NCI-H345 (cell line): ENCODE results near the gene NOB1.

ENCODE experiments used
- DNase-seq: peaks from one replicate; lab custom pipeline; 2025; lab: John Stamatoyannopoulos, UW

NOB1 gene

DNA sequence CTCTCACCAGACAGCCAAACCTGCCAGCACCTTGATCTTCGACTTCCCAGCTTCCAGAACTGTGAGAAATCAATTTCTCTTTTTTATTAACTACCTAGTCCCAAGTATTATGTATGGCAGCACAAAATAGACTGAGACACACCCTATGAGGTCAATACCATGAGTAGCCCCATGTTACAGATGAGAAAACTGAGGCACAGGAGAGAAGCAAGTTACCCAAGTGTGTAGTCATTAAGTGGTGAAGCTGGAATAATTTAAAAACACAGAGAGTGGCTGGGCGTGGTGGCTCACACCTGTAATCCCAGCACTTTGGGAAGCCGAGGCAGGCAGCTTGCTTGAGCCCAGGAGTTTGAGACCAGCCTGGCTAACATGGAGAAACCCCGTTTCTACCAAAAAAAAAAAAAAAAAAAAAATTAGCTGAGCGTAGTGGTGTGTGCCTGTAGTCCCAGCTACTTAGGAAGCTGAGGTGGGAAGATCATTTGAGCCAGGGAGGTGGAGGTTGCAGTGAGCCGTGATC, 33.2 kb downstream of the NOB1 start:
- DNase-seq = no peak

DNA sequence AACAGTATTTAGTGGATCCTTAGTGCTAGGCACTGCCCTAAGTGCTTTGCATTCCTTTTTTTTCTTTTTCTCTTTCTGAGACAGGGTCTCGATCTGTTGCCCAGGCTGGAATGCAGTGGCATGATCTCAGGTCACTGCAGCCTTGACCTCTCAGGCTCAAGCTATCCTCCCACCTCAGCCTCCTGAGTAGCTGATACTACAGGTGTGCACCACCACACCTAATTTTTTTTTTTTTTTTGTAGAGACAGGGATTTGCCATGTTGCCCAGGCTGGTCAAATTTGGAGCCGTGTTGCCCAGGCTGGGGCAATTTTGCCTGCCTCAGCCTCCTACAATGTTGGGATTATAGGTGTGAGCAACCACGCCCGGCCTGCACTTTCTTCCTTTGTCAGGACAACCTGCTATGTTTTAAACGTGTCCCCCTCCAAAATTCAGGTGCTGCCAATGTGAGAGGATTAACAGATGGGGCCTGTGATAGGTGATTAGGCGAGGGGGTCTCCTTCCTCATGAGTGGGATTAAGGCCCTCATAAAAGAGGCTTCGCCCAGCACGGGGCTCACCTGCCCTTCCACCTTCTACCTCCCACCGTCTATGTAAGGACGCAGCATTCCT, 33.8 kb downstream of the NOB1 start:
- no peak for DNase-seq

DNA sequence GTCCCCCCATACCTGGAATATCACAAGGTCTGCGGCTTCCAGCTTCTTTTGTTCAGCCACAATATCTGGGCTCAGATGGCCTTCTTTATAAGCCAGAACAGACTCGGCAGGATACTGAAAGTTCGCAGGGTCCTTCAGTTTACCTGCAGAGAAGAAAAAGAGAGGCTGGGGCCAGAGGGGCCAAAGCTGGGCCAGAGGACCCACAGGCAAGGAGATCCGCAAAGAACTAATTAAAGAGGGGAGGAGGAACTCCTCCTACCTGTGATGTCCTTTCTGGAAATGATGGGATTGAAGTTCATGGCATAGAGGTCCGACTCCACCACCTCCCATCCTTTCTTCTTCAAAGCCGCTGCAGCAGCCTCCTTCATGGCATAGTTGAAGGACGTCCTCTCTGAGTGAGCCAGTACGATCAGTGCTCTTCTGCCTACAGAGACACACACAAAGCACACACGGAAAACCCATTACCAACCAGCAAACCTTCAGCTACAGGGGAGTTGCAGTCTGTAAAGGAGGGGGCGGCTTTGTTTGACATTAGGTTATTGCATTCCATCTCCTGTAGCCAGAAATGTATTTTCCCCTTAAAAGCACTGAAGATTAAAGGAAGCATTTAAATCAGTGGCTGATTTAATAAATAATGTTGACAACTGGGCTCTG, 36.5 kb downstream of the NOB1 start:
- DNase-seq = no peak

DNA sequence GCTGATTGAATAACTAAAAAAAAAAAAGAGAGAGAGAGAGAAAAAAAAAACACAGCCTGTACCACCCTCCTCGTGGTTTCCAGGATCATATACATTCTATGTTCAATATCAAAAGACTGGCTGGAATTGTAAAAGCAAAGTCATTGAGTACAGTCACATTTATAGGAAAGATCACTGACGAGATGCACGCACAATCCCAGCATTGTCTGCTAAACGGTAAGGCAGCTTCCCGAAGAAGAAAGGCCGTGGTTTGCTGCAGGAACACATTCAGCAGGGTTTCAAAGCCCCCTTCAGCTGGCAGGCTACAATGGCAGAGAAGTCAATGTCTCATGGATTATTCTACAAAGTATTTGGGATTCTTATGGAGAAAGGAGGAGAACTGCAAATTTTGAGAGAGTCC, 37.7 kb downstream of the NOB1 start:
- no peak for DNase-seq

DNA sequence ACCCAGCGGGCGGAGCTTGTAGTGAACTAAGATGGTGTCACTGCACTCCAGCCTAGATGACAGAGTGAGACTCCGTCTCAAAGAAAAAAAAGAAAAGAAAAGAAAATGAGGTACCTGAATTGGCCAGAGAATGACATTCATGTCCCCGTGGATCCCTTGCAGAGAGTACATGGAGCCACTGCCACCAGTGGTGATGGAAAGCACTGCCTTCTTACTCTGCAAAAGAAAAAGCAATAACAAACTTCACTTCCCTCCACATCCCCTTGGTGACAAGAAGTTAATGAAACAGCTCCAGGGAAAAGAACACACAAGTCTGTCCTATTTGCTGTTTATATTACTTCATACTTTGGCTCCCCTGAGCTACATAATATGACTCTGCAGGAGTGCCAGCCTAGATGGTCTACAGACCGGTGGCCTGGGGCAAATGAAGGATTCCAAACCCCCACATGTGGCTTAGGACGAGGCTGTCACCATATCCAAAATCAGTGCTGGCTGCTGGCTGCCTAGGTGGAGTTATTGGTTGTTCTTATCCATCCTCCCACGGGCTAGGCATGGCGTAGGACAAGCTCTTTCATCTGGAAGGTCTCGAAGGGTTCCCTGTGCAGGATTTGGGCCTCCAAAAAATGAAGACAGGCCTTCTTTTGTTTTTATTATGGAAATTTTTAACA, 41.7 kb downstream of the NOB1 start:
- no peak for DNase-seq

DNA sequence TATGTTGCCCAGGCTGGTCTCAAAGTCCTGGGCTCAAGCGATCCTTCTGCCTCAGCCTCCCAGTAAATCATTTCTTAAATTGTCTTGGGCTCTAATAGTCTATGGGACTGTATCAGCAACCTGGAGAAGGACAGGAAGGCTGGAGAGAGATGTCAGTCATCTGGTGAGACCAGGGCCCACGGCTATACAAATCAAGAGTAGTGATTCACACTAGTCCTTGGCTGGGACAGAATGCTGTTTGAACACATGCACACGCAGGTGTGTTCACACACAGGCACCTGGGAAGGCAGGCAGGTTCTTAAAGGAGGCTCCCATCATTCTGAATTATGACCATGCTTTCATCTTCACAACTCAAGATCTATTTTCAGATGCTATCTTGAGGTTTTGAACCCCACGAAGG, 42.4 kb downstream of the NOB1 start:
- no peak for DNase-seq

DNA sequence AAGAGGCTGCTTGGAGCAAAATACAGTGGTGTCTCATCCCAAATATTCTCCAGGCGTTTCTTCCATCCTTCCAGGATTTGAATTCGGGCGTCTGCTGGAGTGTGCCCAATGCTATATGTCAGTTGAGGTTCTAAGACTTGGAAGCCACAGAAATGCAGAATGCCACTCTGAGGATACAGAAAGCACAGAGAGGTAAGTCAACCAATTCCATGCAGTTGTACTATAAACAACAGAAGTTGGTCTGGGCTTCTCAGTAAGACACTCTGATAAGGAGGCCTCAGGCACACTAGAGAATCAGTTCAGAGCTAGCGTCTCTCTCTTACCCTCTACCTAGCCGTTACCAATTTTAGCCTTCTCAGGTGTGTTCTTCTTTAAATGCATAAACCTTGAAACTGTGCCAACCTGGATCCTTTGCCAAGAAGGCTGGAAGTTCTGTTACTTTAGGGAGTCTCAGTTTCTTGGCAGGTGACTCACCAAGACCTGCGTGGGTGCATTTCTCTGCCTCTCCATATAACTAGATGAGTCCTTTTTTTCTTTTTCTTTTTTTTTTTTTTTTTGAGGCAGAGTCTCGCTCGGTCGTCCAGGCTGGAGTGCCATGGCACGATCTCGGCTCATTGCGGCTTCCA, 43.5 kb downstream of the NOB1 start:
- no peak for DNase-seq

DNA sequence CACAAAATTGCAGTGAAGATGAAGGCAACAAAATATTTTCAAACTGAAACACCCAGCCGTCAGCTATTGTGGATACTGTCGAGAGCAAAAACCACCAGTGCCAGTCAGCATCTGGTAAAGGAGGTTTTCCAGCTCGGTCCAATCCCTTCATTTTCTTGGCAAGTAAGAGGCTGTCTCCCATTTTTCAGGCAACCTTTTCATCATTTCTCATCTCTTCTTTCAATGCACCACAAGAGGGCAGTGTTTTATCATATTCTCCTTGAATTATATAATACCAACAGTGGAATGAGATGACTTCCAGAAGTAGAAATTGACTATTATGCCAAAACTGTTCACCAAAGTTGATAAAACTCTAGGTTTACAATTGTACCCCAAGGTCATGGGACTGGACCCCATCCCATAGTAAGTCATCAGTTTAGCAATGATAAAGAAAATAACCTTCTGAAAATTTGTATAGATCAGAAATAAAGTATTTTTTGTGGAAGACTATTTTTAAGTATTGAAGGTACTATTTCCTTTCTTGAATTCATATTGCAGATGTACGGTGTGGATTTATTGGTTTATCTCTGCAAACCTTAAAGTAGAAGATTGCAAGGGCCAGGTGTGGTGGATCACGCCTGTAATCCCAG, 45.2 kb downstream of the NOB1 start:
- peak; percentile 35 for DNase-seq

DNA sequence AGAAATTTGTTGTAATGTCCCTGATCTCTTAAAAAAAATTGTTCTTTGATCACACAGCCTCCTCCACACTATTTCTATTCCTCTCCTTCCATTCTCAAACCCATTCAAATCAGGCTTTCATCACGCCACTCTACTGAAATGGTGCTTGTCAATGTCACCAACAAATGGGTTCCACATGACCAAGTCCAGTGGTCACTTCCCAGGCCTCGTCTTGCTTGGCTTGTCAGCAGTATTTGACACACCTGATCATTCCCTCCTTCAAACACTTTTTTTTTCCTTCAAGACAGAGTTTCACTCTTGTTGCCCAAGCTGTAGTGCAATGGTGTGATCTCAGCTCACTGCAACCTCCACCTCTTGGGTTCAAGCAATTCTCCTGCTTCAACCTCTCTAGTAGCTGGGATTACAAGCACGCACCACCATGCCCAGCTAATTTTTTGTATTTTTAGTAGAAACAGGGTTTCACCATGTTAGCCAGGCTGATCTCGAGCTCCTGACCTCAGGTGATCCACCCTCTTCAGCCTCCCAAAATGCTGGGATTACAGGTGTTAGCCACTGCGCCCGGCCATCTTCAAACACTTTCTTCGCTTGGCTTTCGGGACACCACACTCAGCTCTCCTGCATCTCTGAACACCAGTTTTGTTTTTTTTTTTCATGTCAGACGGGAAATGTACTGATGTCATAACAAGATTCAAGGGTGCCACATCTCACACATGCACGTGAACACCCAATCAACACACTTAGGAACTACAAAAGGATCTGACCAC, 46.6 kb downstream of the NOB1 start:
- no peak for DNase-seq

DNA sequence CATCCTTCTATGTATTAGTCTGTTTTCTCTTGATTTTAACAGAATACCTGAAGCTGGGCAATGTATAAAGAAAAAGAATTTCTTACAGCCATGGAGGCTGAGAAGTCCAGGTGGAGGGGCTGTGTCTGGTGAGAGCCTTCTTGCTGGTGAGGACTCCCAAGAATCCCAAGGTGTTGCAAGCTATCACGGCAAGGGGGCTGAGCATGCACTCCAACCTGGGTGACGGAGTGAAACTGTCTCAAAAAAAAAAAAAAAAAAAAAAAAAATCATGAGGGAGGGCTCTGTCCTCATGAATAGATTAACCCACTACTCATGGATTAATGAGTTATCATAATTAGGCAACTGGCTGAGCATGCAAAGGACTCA, 47.8 kb downstream of the NOB1 start:
- DNase-seq = no peak

DNA sequence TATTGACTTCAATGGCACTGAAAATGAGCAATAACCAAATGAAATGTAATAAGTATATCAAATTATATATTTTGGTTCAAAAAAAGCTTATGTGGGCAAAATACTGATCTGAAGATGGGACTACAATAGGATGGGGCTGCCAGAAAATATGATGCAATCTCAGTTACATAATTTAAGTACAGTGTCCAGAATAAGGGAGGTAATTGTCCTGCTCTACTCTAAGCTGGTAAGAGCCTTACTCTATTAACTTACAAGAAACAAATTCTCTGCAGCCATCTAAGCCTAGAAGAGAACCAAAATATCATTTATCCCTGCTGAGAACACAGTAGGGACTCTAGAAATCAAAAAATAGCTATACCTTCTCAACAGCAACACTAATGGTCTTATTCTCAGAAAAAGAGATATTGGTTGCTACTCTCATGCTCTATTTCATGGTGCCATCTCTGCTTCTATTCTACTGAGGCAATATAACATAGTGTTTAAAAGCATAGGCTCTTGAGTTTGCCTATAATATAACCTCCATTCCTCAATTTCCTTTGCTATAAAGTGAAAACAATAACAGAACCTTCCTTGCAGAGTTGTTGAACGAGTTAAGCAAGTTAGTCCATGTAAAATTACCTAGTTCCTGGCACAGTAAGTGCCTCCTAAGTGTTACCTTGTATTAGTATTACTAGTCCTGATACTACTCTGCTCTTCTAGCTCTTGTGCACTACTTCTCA, 48.3 kb downstream of the NOB1 start:
- no peak for DNase-seq

DNA sequence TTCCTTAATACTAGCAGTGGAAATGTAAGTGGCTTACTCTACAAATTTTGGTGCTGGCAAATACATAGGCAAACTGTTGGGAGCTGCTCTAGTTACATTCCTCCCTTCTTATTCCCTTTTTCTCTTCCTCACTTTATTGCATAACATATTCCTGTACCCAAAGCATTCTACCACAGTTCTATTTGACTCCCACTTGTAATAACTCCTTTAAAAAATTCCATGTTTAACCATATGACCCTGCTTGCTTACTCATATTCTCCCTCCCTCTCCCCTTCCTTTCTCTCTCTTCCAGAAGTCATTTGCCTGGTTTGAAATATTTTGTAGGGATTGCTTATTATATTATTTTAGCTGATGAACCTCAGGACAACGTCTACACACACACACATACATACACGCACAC, 51.1 kb downstream of the NOB1 start:
- no peak for DNase-seq

DNA sequence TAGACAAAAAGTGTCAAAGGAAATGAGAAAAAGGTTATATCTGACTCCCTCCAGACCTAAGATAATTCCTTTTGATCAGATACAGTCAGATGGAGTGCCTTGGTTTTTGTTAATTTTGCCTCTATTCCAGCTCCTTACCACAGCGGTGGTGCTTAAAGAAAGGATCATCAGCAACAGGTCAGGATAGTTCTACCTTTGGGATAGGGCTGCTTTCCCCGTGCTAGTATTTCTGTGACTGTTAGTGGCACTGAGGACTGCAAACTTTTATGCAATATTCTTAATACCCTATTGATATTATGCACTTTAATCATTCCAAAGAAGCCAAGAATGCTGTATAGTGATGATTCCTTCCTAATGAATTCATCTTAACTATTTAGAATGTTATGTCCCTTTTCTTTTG, 52.9 kb downstream of the NOB1 start:
- DNase-seq = no peak

DNA sequence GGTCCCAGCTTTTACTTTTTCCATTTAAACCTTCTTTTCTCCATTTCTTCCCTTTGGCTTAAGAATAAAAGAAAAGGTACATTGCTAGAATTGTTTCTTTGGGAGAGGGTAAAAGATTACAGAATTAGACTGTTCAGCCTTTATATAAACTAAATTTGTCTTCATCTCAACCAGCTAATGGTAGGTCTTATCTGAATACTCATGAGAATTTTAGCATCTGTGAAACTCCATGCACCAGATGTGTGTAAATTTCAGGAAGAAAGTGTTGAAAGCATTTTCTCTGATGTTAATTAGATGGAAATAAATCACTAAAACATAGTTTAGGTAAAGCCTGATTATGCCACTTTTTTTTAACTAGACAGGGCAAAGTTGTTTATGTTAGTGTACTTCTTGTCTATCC, 53.3 kb downstream of the NOB1 start:
- no peak for DNase-seq

DNA sequence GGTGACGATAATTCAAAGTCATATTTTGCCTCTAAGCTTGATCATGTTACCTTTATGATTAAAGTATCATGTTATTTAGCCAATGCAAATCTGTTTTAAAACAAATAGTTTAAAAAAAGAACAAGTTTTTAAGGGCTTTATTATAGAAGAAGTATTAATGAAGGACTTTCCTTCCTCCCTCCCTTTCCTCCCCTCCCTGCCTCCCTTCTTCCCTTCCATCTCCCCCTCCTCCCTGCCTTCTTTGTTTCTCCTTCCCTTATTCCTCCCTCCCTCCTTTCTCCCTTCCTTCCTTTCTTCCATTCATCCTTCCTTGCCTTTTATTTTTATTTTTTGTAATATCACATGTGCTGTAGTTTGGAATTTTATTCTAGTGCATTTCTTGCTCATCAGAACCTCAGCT, 54.8 kb downstream of the NOB1 start:
- no peak for DNase-seq

DNA sequence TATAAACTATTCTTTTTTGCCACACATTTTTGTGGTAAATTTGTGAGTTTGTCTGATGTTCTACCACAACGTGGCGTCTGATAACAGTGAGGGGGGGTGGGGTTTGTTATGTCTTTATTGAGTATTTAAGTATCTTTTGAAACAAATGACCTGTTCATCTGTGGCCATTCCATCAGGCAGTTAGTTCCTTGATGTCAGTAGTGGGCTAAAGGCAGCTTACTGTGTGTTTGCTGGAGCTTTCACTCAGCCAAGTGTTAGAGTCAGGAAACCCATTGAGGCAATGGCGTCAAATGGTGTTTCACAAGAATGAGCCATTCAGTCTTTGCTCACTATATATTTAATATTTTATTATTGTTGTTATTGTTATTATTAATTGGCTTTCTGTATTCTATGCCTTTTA, 56.3 kb downstream of the NOB1 start:
- DNase-seq = no peak

DNA sequence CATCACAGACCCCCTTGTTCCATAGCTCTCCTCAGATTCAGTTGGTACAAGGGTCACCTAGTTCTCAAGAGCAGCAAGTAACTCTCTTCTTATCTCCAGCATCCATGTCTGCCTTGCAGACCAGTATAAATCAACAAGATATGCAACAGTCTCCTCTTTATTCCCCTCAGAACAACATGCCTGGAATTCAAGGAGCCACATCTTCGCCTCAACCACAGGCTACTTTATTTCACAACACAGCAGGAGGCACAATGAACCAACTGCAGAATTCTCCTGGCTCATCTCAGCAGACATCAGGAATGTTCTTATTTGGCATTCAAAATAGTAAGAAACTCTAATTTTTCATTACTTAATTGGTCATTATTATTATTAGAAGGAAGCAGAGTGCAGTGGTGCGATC, 60.8 kb downstream of the NOB1 start:
- no peak for DNase-seq

DNA sequence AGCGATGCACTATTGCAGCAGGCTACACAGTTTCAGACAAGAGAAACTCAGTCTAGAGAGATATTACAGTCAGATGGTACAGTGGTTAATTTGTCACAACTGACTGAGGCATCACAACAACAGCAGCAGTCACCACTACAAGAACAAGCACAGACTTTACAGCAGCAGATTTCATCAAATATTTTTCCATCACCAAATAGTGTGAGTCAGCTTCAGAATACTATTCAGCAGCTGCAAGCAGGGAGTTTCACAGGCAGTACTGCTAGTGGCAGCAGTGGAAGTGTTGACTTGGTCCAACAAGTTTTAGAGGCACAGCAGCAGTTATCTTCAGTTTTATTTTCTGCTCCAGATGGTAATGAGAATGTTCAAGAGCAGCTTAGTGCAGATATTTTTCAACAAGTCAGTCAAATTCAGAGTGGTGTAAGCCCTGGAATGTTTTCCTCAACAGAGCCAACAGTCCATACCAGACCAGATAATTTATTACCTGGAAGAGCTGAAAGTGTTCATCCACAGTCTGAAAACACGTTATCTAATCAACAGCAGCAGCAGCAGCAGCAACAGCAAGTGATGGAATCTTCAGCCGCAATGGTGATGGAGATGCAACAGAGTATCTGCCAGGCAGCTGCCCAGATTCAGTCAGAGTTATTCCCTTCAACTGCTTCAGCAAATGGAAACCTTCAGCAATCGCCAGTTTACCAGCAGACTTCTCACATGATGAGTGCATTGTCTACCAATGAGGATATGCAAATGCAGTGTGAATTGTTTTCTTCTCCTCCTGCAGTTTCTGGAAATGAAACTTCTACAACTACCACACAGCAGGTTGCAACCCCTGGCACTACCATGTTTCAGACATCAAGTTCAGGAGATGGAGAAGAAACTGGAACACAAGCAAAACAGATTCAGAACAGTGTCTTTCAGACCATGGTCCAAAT, 62.5 kb downstream of the NOB1 start:
- DNase-seq = no peak
